H9 (cell line): ENCODE results near the gene MMRN1. TPM values are rescaled to one million over a fixed set of nuclear protein-coding genes. Genes with fewer than 3 reads are reported as not detected.

Experiments
- DNase-seq: peaks from one replicate; pipeline ENCODE4 v3.0.0-alpha.2; 2017
- H2AFZ ChIP-seq: one replicate; pipeline ENCODE4 v1.6.1; 2013; ENCODE audit warnings: mild to moderate bottlenecking, low read length, control low read depth, moderate library complexity
- H2AK5ac ChIP-seq: 2 replicates; pipeline ENCODE4 v1.6.1; 2013; ENCODE audit warnings: low read length, control low read depth, mixed read lengths; ENCODE audit not compliant: insufficient read length
- H2BK120ac ChIP-seq: one replicate; pipeline ENCODE4 v1.6.1; 2013; ENCODE audit warnings: low read depth, mild to moderate bottlenecking, low read length, control low read depth, inconsistent platforms; ENCODE audit not compliant: poor library complexity, severe bottlenecking
- H2BK12ac ChIP-seq: 2 replicates; pipeline ENCODE4 v1.6.1; 2013; ENCODE audit warnings: low read length, control low read depth, mixed read lengths, low read depth; ENCODE audit not compliant: insufficient read length
- H2BK15ac ChIP-seq: 2 replicates; pipeline ENCODE4 v1.6.1; 2013; ENCODE audit warnings: low read depth, low read length, control low read depth
- H2BK20ac ChIP-seq: one replicate; pipeline ENCODE4 v1.6.1; 2013; ENCODE audit warnings: low read depth, mild to moderate bottlenecking, low read length, control low read depth, inconsistent platforms; ENCODE audit not compliant: poor library complexity, severe bottlenecking
- H2BK5ac ChIP-seq: 2 replicates; pipeline ENCODE4 v1.6.1; 2013; ENCODE audit warnings: low read length, control low read depth, mixed read lengths; ENCODE audit not compliant: insufficient read length
- H3K14ac ChIP-seq: 2 replicates; pipeline ENCODE4 v1.6.1; 2013; ENCODE audit warnings: low read length, control low read depth; ENCODE audit not compliant: insufficient read depth
- H3K18ac ChIP-seq: 2 replicates; pipeline ENCODE4 v1.6.1; 2013; ENCODE audit warnings: low read depth, mild to moderate bottlenecking, mixed read lengths, low read length, control low read depth; ENCODE audit not compliant: insufficient read length
- H3K23ac ChIP-seq: 2 replicates; pipeline ENCODE4 v1.6.1; 2013; ENCODE audit warnings: low read length, control low read depth, mixed read lengths, low read depth; ENCODE audit not compliant: insufficient read length
- H3K23me2 ChIP-seq: 2 replicates; pipeline ENCODE4 v1.6.1; 2013; ENCODE audit warnings: low read depth, mild to moderate bottlenecking, mixed read lengths, low read length, control low read depth; ENCODE audit not compliant: insufficient read length, poor library complexity, severe bottlenecking
- H3K27ac ChIP-seq: 2 replicates; pipeline ENCODE4 v1.5.1; 2013; ENCODE audit warnings: low read length, control low read depth, mixed read lengths, low read depth; ENCODE audit not compliant: insufficient read length
- H3K27me3 ChIP-seq: 2 replicates; pipeline ENCODE4 v1.6.1; 2013; ENCODE audit warnings: low read length, control low read depth, inconsistent platforms; ENCODE audit not compliant: insufficient read depth
- H3K4ac ChIP-seq: 2 replicates; pipeline ENCODE4 v1.6.1; 2013; ENCODE audit warnings: low read depth, mild to moderate bottlenecking, control low read depth, inconsistent platforms, low read length, moderate library complexity
- H3K4me1 ChIP-seq: 2 replicates; pipeline ENCODE4 v1.6.1; 2013; ENCODE audit warnings: low read length, control low read depth, inconsistent platforms; ENCODE audit not compliant: insufficient read depth
- H3K4me2 ChIP-seq: 2 replicates; pipeline ENCODE4 v1.6.1; 2013; ENCODE audit warnings: low read length, control low read depth, mixed read lengths; ENCODE audit not compliant: insufficient read length, insufficient read depth
- H3K56ac ChIP-seq: 2 replicates; pipeline ENCODE4 v1.6.1; 2013; ENCODE audit warnings: low read depth, mild to moderate bottlenecking, mixed read lengths, low read length, control low read depth; ENCODE audit not compliant: insufficient read length
- H3K79me1 ChIP-seq: 2 replicates; pipeline ENCODE4 v1.6.1; 2013; ENCODE audit warnings: low read depth, mild to moderate bottlenecking, moderate library complexity, low read length, control low read depth, inconsistent platforms; ENCODE audit not compliant: insufficient read depth, poor library complexity, severe bottlenecking
- H3K79me2 ChIP-seq: 2 replicates; pipeline ENCODE4 v1.6.1; 2013; ENCODE audit warnings: low read length, control low read depth, inconsistent platforms; ENCODE audit not compliant: insufficient read depth
- H3K9ac ChIP-seq: 2 replicates; pipeline ENCODE4 v1.6.1; 2013; ENCODE audit warnings: low read length, control low read depth, mixed read lengths; ENCODE audit not compliant: insufficient read length; ENCODE audit errors: extremely low read depth
- H3K9me3 ChIP-seq: one replicate; pipeline ENCODE4 v1.6.1; 2013; ENCODE audit warnings: low read depth, low read length, inconsistent platforms; ENCODE audit not compliant: control insufficient read depth
- H3T11ph ChIP-seq: one replicate; pipeline ENCODE4 v1.6.1; 2013; ENCODE audit warnings: mild to moderate bottlenecking, low read length, control low read depth, inconsistent platforms
- H4K20me1 ChIP-seq: one replicate; pipeline ENCODE4 v1.6.1; 2013; ENCODE audit not compliant: control insufficient read depth, insufficient read length, insufficient read depth
- H4K5ac ChIP-seq: 2 replicates; pipeline ENCODE4 v1.6.1; 2013; ENCODE audit warnings: low read depth, mild to moderate bottlenecking, mixed read lengths, low read length, control low read depth; ENCODE audit not compliant: insufficient read length
- H4K8ac ChIP-seq: replicated peaks from 2 replicates; pipeline ENCODE4 v1.6.1; 2013; ENCODE audit warnings: low read length, control low read depth, mixed read lengths, low read depth; ENCODE audit not compliant: insufficient read length
- H4K91ac ChIP-seq: 2 replicates; pipeline ENCODE4 v1.6.1; 2013; ENCODE audit warnings: low read depth, mild to moderate bottlenecking, moderate library complexity, mixed read lengths, low read length, control low read depth; ENCODE audit not compliant: insufficient read length
- H3K27ac Mint-ChIP-seq, 3 experiments: 2 replicates in 2 of 3; 3 replicates in 1 of 3; pipeline ENCODE4 v1.8.0; 2020 to 2021; ENCODE audit warnings: mixed read lengths in 3 of 3, mild to moderate bottlenecking in 1 of 3, moderate library complexity in 1 of 3
- H3K27me3 Mint-ChIP-seq: 2 replicates; pipeline ENCODE4 v1.8.0; 2021; ENCODE audit warnings: low read depth, mild to moderate bottlenecking, moderate library complexity, mixed read lengths
- H3K36me3 Mint-ChIP-seq, 3 experiments: 2 replicates in 2 of 3; 3 replicates in 1 of 3; pipeline ENCODE4 v1.8.0; 2020 to 2021; ENCODE audit warnings: low read depth in 3 of 3, mixed read lengths in 3 of 3; ENCODE audit not compliant: insufficient read depth in 1 of 3
- H3K4me1 Mint-ChIP-seq, 2 experiments: 2 replicates each; pipeline ENCODE4 v1.8.0; 2020; ENCODE audit warnings: mixed read lengths in 2 of 2
- H3K4me3 Mint-ChIP-seq, 2 experiments: 2 replicates in 1 of 2; 3 replicates in 1 of 2; pipeline ENCODE4 v1.8.0; 2020 to 2021; ENCODE audit warnings: mild to moderate bottlenecking in 2 of 2, mixed read lengths in 2 of 2, moderate library complexity in 1 of 2
- H3K9me3 Mint-ChIP-seq, 2 experiments: 2 replicates in 1 of 2; 3 replicates in 1 of 2; pipeline ENCODE4 v1.8.0; 2020; ENCODE audit warnings: mild to moderate bottlenecking in 2 of 2, mixed read lengths in 2 of 2, moderate library complexity in 1 of 2
- CTCF ChIP-seq: fragments of 200-600 bp; sonication (generic); conservative IDR thresholded peaks from 3 replicates; pipeline ENCODE4 v1.8.0; 2021; ENCODE audit warnings: antibody characterized with exemption, mild to moderate bottlenecking
- WGBS: extraction: QIAGEN DNeasy Blood & Tissue Kit; methylation state at CpG from one replicate; pipeline ENCODE4 v1.1.7; 2013; ENCODE audit warnings: missing lambda C conversion rate, low lambda C conversion rate, mixed read lengths; ENCODE audit not compliant: insufficient read length; ENCODE audit errors: extremely low coverage; 5-methylcytosine and 5-hydroxymethylcytosine counted together
- total RNA-seq: library from RNA; stranded (reverse); gene quantifications from 2 replicates; pipeline ENCODE4 v1.2.1, GENCODE V29; 2021

MMRN1 gene
- total RNA-seq, 1 experiment from 2014 or later, result not detected

- Histone ChIP-seq H2AK5ac (no peak overlapping the region), H3K4me1 (no peaks in the 10 kb centered on the region; the same call in 1 of the 2 replicates), H4K5ac (no peak overlapping the region), H3K18ac (no peak overlapping the region), H4K20me1 (no peaks in the 10 kb centered on the region), H3K79me2 (no peaks in the 10 kb centered on the region), H2BK5ac (no peak overlapping the region), H3K9me3 (no peaks in the 10 kb centered on the region), H3K4ac (no peak overlapping the region), H4K8ac (no peak overlapping the region), H3T11ph (no peak overlapping the region), H3K56ac (no peak overlapping the region), H2BK12ac (no peak overlapping the region), H2BK20ac (no peak overlapping the region), H3K79me1 (no peaks in the 10 kb centered on the region), H3K4me2 (no peak overlapping the region), H2AFZ (peak overlapping the region; percentile 83), H3K27ac (no peak overlapping the region), H2BK15ac (no peak overlapping the region), H2BK120ac (no peak overlapping the region), H3K14ac (no peak overlapping the region), H3K23me2 (no peaks in the 10 kb centered on the region), H3K27me3 (no peaks in the 10 kb centered on the region), H3K23ac (no peak overlapping the region), H3K9ac (no peak overlapping the region), H4K91ac (no peak overlapping the region)
- H3K27me3 Mint-ChIP-seq, result no peaks in the 10 kb centered on the region
- TF ChIP-seq CTCF, result no peak
- no peaks in the 10 kb centered on the region for H3K36me3 Mint-ChIP-seq
- WGBS, result no CpG with 5 or more reads among the region's 4 CpGs
- DNase-seq, result no peak
- H3K4me3 Mint-ChIP-seq, result no peak overlapping the region
- peak overlapping the region in 2 of 3 experiments; percentile 76 to 78; a peak in 3 of 7 replicates for H3K27ac Mint-ChIP-seq
- peaks cover 19 to 30% of the 10 kb centered on the region in 2 experiments for H3K4me1 Mint-ChIP-seq
- H3K9me3 Mint-ChIP-seq, result no peaks in the 10 kb centered on the region
These were observed 62.6 kb downstream of the MMRN1 start for GRCh38 chr4:89957046-89957926.
